Fibroblast of skin of left quadriceps (primary cell): ENCODE measurements around the gene SLC6A7.
A peak's percentile ranks its signal among the peaks of the same experiment; 100 is the strongest.

ENCODE experiments used
- DNase-seq, 2 experiments: peaks; one replicate each; pipeline ENCODE4 v3.0.0-alpha.2; 2013; ENCODE audit warnings: low read depth in 2 of 2

Gene SLC6A7

GRCh38 chr5:150189728-150190502, at the start of gene SLC6A7:
SLC6A7 (plus strand) TSS chr5:150190062; CDS start chr5:150190328, 266 bp downstream.
- DNase-seq, result no peak

DNA sequence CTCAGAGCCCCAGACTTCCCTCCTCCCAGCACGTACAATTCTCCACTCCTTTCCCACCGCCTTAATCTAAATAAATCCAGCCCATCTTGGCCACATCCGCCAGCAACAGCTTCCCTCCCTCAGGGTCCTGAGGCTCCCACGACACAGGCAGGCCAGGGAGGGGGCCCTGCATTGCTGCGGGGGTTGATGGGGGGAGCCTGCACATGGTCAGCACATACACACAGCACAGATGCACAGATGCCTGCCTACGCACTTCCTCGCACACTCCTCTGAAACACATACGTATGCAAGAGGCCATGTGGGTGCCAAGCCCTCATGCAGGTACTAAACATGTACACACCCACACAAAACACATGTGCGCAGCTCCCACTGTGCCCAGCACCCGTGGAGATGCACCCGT, 49.0 kb upstream of the SLC6A7 start:
- no peak for DNase-seq

- DNase-seq, result no peak
Measured at GRCh38 chr5:150141544-150142184, 48.2 kb upstream of the SLC6A7 start.

GRCh38 chr5:150142185-150142958, 47.5 kb upstream of the SLC6A7 start:
- DNase-seq, result no peak

DNA sequence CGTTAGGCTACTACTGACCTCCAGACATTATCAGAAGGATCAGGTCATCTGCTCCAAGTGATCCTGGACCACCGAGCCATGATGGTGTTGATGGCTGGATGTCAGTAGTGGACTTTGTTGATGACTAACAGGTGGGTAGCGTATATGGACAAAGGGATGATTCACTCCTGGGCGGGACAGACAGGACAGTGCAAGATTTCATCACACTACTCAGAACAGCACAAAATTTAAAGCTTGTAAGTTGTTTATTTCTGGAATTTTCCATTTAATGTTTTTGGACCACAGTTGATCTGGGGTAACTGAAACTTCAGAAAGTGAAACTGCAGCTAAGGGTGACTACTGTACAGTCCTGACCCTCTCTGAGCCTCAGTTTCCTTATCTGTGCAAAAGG, 46.9 kb upstream of the SLC6A7 start:
- DNase-seq, result peak; percentile 72 to 74

DNA sequence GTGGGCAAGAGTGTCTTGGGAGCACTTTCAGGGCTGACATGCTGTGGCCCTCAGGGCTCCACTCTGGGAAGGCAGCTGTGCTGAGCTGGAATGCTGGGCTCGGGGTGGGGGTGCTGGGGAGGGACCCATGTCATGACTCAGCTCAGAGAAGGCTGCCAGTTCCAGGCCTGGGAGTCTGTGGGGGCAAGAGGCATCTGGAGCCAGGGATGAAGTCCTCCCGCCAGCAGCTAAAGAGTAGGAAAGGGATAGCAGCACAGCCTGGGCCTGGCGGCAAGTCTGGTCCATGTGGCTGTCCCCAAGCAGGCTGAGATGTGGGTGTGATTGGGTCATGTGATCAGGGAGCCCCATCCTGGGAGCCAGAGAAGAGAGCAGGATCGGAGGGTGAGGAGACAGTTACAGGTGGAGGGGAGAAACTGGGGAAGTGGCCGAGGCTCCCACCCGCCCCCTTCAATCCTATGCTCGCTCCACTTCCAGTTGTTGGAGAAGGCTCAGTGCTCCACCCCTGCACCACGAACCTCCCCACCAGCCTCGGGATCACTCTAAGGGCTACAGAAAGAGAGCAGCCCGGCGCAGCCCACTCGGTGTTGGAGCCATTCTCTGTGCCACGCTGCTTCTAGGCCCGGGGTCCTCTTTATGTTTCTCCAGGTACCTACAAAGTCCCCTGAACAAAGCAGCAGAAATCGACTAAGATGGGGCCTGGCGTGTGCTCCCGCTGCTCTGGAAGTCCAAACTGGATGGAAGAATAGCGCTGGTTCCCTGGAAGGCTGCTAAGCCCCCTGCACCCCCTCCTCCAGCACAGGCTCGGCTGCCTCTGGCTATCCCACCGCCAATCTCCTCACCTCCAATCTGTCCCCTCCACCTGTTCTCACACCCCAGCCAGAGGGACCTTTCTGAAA, 46.3 kb upstream of the SLC6A7 start:
- peak; percentile 81 to 83 for DNase-seq

DNA sequence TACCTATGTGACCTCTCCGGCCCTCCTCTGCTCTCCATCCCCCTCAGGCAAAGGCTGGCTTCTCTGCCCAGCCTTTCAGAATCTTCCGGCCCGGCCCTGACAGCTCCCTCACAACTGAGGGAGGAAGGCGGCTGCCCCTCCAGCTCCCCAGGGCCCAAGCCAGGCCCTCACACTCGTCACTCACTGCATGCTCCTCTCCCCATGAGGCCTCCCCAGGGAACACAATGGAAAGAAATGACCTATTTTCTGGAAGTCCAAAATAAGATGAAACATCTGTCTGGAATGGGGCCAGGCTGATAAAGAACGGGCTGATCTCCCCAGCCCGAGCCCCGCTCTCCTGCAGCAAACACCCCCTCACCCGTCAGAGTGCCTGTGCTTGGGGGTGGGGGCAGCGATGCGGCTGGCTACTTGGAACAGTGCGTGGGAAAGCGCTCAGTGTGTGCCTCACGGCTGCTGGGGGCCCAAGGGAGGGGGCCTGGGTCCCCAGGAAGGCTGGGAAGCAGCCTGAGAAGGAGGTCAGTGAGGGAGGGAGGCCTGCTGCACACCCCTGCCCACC, 45.5 kb upstream of the SLC6A7 start:
- peak; percentile 60 to 65 for DNase-seq

DNA sequence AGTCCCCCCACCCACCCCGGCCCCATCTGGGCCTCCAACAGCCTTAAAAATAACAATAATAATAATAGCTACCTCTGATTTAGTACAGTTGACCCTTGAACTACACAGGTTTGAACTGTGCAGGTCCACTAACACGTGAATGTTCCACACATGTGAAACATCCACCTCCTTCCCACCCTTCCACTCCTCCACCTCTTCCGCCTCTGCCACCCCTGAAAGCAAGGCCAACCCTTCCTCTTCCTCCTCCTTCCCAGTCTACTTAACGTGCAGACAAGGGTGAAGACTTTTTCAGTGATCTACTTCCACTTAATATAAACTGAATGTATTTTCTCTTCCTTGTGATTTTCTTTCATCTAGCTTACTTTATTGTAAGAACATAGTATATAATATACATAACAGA, 45.0 kb upstream of the SLC6A7 start:
- no peak for DNase-seq

GRCh38 chr5:150146235-150146634, 43.6 kb upstream of the SLC6A7 start:
- DNase-seq, result no peak

DNA sequence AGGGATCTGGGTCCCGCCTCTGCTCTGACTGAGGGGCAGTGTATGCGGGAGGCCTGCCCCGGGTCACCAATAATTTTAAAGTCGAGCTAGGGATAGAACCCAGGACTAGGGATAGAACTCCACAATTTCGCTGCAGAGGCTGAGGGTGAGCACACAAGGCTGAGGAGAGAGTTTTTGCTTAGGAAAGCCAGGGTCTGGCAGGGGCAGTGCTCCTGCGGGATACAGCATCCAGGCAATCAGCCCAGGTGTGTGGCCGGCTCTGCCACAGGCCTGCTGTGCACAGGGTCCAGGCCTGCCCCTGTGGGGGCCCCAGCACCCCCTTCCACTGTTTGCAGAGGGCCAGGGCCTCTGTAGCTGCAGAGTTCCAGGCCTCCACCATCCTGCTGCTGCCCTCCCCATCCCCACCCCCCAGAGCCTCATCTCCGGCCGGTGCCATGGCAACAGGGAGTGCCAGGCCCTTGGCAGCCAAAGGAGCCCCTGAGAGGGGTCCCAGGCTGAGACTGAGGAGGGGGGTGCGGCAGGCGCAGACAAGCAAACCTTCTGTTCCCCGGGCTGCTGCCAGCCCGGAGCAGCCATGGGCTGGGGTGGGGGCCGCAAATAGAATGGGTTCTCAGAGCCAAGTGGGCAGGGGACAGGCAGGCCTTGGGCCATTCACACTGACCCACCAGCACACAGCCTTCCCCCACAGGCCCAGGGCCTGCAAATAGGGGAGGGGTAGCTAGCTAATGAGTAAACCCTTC, 42.8 kb upstream of the SLC6A7 start:
- DNase-seq, result no peak

DNA sequence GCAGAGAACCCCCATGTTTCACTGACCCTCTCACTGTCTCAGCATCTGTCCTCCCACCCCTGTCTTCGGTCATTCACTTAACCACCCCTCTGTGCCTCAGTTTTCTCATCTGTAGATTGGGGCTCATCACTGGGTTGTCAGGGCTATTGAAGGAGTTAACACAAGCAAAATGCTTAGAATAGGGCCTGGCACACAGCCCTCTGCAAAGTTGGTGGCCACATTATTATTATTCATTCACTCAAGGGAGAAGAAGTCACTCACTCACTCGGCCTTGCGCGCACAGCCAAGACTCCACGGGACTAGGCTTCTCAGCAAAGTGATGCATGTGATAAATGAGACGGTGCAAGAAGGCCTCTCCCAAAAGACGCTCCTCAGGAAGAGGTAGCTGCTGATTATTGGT, 42.2 kb upstream of the SLC6A7 start:
- no peak for DNase-seq

DNA sequence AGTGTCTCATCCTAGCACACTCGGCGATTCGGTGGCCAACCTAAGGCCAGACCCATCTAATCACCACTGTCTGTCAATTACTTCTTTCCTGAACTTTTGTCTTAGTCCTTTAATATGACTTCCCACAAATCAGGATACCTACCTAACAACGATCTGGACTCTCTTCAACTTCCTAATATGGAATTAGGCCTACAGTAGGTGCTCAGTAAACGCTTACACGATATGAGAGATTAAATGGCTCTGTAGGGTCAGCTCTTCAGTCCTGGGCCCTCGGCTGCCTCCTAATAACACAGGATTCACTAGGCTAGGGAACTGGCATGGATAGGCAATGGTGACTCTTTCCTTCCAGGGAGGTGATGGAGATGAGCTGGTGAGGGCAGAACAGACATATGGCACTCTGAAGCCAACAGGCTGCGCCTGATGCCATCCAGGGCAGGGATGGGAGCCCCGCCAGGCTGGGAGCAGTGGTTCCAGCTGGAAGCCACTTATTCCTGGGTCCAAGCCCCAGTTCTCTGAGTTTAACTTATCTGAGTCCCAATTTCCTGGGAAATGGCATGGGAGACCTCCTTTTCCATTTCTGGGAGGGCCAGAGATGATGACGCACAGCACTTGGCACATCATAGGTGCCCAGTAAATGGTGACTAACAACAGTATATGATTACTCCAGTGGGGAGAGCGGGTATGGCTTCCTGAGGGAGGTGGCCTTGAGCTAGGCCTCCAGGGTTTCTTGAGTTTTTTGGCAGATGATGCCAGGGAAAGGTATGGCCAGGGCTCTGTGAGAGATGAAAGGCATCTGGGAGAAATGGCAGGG, 41.5 kb upstream of the SLC6A7 start:
- no peak for DNase-seq

- no peak for DNase-seq
Measured at GRCh38 chr5:150149618-150150017, 40.2 kb upstream of the SLC6A7 start.

- no peak for DNase-seq
Measured at GRCh38 chr5:150152636-150153462, 37.0 kb upstream of the SLC6A7 start.

GRCh38 chr5:150153483-150153882, 36.4 kb upstream of the SLC6A7 start:
- no peak for DNase-seq

GRCh38 chr5:150153957-150154617, 35.8 kb upstream of the SLC6A7 start:
- DNase-seq, result no peak

DNA sequence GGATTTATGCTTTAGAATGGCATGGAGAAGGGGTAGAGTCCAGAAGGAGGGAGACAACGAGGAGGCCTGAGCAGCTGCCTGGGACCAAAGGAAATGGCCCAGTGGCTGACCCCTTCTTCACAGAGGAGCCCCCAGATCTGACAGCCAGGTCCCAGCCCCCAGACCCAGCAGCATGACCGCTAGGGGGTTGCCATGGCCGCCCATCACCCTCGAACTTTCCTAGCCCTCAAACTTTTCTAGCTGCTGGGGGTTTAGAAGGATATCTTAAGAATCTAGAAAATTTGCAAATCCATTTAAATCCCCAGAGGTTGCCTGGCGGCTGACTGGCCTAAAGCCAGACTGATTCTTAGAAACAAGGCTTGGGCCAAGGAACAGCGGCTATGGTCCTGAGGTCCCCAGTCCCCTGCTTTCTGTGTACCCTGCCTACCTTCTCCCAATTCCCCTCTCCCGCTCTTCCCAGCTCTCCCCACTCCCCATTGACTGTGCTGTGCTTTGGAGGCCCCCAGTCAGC, 35.2 kb upstream of the SLC6A7 start:
- no peak for DNase-seq
